GM23248 (cell line): ENCODE measurements around the gene SCN4A. TPM values are rescaled to one million over a fixed set of nuclear protein-coding genes. Genes with fewer than 3 reads are reported as not detected.
A peak's percentile ranks its signal among the peaks of the same experiment; 100 is the strongest.
"Not testable (repeated sequence)": the region's sequence is repeated elsewhere in the genome, so short reads cannot be mapped to it uniquely, and the experiment has no call there.

Source experiments
- DNase-seq: peaks from one replicate; pipeline ENCODE4 v3.0.0-alpha.2; 2015
- H2AFZ ChIP-seq: fragments of 200-600 bp; sonication (generic); 2 replicates; pipeline ENCODE4 v1.6.1; 2016; ENCODE audit warnings: antibody characterized with exemption
- H3F3A ChIP-seq: fragments of 200-600 bp; sonication (generic); 2 replicates; pipeline ENCODE4 v1.6.1; 2016; ENCODE audit warnings: mild to moderate bottlenecking, antibody characterized with exemption, mixed run types; ENCODE audit not compliant: insufficient read depth
- H3K27ac ChIP-seq: fragments of 200-600 bp; sonication (generic); 2 replicates; pipeline ENCODE4 v1.5.1; 2016; ENCODE audit warnings: mild to moderate bottlenecking
- H3K27me3 ChIP-seq: fragments of 200-600 bp; sonication (generic); replicated peaks from 2 replicates; pipeline ENCODE4 v1.6.1; 2016; ENCODE audit warnings: mild to moderate bottlenecking; ENCODE audit not compliant: insufficient read depth
- H3K36me3 ChIP-seq: fragments of 200-600 bp; sonication (generic); 2 replicates; pipeline ENCODE4 v1.6.1; 2016; ENCODE audit warnings: low read depth, mild to moderate bottlenecking
- H3K4me1 ChIP-seq: fragments of 200-600 bp; sonication (generic); 2 replicates; pipeline ENCODE4 v1.6.1; 2016; ENCODE audit warnings: mild to moderate bottlenecking; ENCODE audit not compliant: insufficient read depth
- H3K4me2 ChIP-seq: fragments of 200-600 bp; sonication (generic); one replicate; pipeline ENCODE4 v1.6.1; 2016; ENCODE audit warnings: mild to moderate bottlenecking; ENCODE audit not compliant: unreplicated experiment
- H3K4me3 ChIP-seq: fragments of 200-600 bp; sonication (generic); 2 replicates; pipeline ENCODE4 v1.5.1; 2016; ENCODE audit warnings: mild to moderate bottlenecking
- H3K79me2 ChIP-seq: fragments of 200-600 bp; sonication (generic); 2 replicates; pipeline ENCODE4 v1.6.1; 2016; ENCODE audit warnings: mild to moderate bottlenecking; ENCODE audit not compliant: insufficient read depth
- H3K9ac ChIP-seq: fragments of 200-600 bp; sonication (generic); 2 replicates; pipeline ENCODE4 v1.6.1; 2016; ENCODE audit warnings: mild to moderate bottlenecking
- H3K9me2 ChIP-seq: fragments of 200-600 bp; sonication (generic); 2 replicates; pipeline ENCODE4 v1.6.1; 2016; ENCODE audit warnings: mixed run types, mild to moderate bottlenecking, moderate library complexity; ENCODE audit not compliant: insufficient read depth
- H3K9me3 ChIP-seq: fragments of 200-600 bp; sonication (generic); one replicate; pipeline ENCODE4 v1.6.1; 2017; ENCODE audit warnings: low read depth
- H4K20me1 ChIP-seq: fragments of 200-600 bp; sonication (generic); 2 replicates; pipeline ENCODE4 v1.6.0; 2016; ENCODE audit not compliant: insufficient read depth
- WGBS, 2 experiments: methylation state at CpG; one replicate each; pipeline ENCODE4 v1.1.6; 2015 to 2017; ENCODE audit warnings: low lambda C conversion rate in 2 of 2, low coverage in 1 of 2; ENCODE audit errors: missing lambda C conversion rate in 2 of 2; 5-methylcytosine and 5-hydroxymethylcytosine counted together
- in situ Hi-C: fragments of 300-500 bp; cut with MboI; formaldehyde crosslinking; loops from 2 replicates; pipeline ENCODE4 v1.15.0; 2020
- polyA plus RNA-seq: library from polyadenylated mRNA; unstranded; fragments of >200 nt; fragmentation: Nextera tagmentation; extraction: Ambion mirVana; gene quantifications from 2 replicates; pipeline ENCODE4 v1.2.1, GENCODE V29; 2016
- total RNA-seq: library from RNA; depleted of rRNA; stranded (reverse); fragments of >200 nt; shearing (Covaris generic); gene quantifications from 2 replicates; pipeline ENCODE4 v1.2.3, GENCODE V29; 2014

SCN4A gene
- total and polyA plus RNA-seq, 2 experiments from 2014 or later, result not detected

GRCh38 chr17:63904796-63905195 is 67.9 kb downstream of the SCN4A start:
- not testable (repeated sequence) for DNase-seq, H3K36me3 ChIP-seq, H4K20me1 ChIP-seq, H2AFZ ChIP-seq, H3K27ac ChIP-seq, H3K9me3 ChIP-seq, H3F3A ChIP-seq, H3K79me2 ChIP-seq, H3K4me1 ChIP-seq, H3K9ac ChIP-seq, H3K4me2 ChIP-seq, H3K9me2 ChIP-seq, H3K4me3 ChIP-seq
- in situ Hi-C loops, result loop anchor here (25.0 kb wide), 1 partner anchor 383 kb away; no protein-coding TSS in a partner anchor
- WGBS, 2 experiments, result 65 to 73% methylated on average over 8 of the region's 8 CpGs
- H3K27me3 ChIP-seq, result peaks cover 13% of the 10 kb centered on the region

- not testable (repeated sequence) for H3K27ac ChIP-seq, H3K4me2 ChIP-seq, H3K4me1 ChIP-seq, H4K20me1 ChIP-seq, H3K9me2 ChIP-seq, H3K9ac ChIP-seq, DNase-seq, H3F3A ChIP-seq, H3K36me3 ChIP-seq, H3K4me3 ChIP-seq, H3K27me3 ChIP-seq, H2AFZ ChIP-seq, H3K79me2 ChIP-seq, H3K9me3 ChIP-seq
- WGBS, 2 experiments, result 41 to 44% methylated on average over 5 of the region's 5 CpGs
- in situ Hi-C loops, result loop anchor here (25.0 kb wide), 1 partner anchor 384 kb away; no protein-coding TSS in a partner anchor
Observed at GRCh38 chr17:63903787-63904201, 68.9 kb downstream of the SCN4A start.

- not testable (repeated sequence) for H3K9ac ChIP-seq, H3K27ac ChIP-seq, H3F3A ChIP-seq, H3K36me3 ChIP-seq, H3K9me2 ChIP-seq, DNase-seq, H3K79me2 ChIP-seq, H3K9me3 ChIP-seq, H3K27me3 ChIP-seq, H3K4me3 ChIP-seq, H4K20me1 ChIP-seq, H2AFZ ChIP-seq, H3K4me1 ChIP-seq, H3K4me2 ChIP-seq
- 66% methylated on average over 2 of the region's 2 CpGs for WGBS, 2 experiments
- in situ Hi-C loops, result loop anchor here (25.0 kb wide), 1 partner anchor 385 kb away; no protein-coding TSS in a partner anchor
Observed at GRCh38 chr17:63901971-63902370, 70.7 kb downstream of the SCN4A start.

- H4K20me1 ChIP-seq, in situ Hi-C loops, H3K79me2 ChIP-seq, H2AFZ ChIP-seq, H3K36me3 ChIP-seq, H3K4me1 ChIP-seq, H3K27me3 ChIP-seq, H3F3A ChIP-seq, H3K9me3 ChIP-seq, H3K4me2 ChIP-seq, H3K4me3 ChIP-seq, H3K27ac ChIP-seq, H3K9me2 ChIP-seq, H3K9ac ChIP-seq: not testable (repeated sequence)
- peak; percentile 59 for DNase-seq
- 69 to 73% methylated on average over 6 of the region's 6 CpGs for WGBS, 2 experiments
Observed at GRCh38 chr17:63898899-63899798, 73.6 kb downstream of the SCN4A start.

GRCh38 chr17:63896524-63897354 is 76.0 kb downstream of the SCN4A start, which contains the start of gene CSH1:
TSS of gene CSH1 (minus strand) at chr17:63896574. CDS start at chr17:63896511, 63 bp downstream.
- H3F3A ChIP-seq, H3K4me3 ChIP-seq, H3K4me1 ChIP-seq, in situ Hi-C loops, H3K27ac ChIP-seq, DNase-seq, H2AFZ ChIP-seq, H3K9ac ChIP-seq, H3K27me3 ChIP-seq, H3K4me2 ChIP-seq, H3K79me2 ChIP-seq, H4K20me1 ChIP-seq, H3K9me3 ChIP-seq, H3K9me2 ChIP-seq, H3K36me3 ChIP-seq: not testable (repeated sequence)
- 81 to 89% methylated on average over 10 to 11 of the region's 14 CpGs for WGBS, 2 experiments

GRCh38 chr17:63894821-63895220 is 77.9 kb downstream of the SCN4A start:
- in situ Hi-C loops, H3K4me3 ChIP-seq, H3F3A ChIP-seq, H2AFZ ChIP-seq, H3K36me3 ChIP-seq, H3K4me1 ChIP-seq, H3K79me2 ChIP-seq, H3K9me3 ChIP-seq, H3K4me2 ChIP-seq, H3K27ac ChIP-seq, H3K27me3 ChIP-seq, H3K9ac ChIP-seq, H3K9me2 ChIP-seq, H4K20me1 ChIP-seq, DNase-seq: not testable (repeated sequence)
- 82 to 96% methylated on average over 7 to 8 of the region's 10 CpGs for WGBS, 2 experiments

GRCh38 chr17:63894021-63894420 is 78.7 kb downstream of the SCN4A start:
- DNase-seq, H2AFZ ChIP-seq, H3F3A ChIP-seq, H3K4me3 ChIP-seq, H3K9ac ChIP-seq, H3K4me1 ChIP-seq, H3K79me2 ChIP-seq, H3K27me3 ChIP-seq, H3K9me3 ChIP-seq, H3K9me2 ChIP-seq, H3K36me3 ChIP-seq, in situ Hi-C loops, H3K4me2 ChIP-seq, H4K20me1 ChIP-seq, H3K27ac ChIP-seq: not testable (repeated sequence)
- WGBS, 2 experiments, result 52 to 54% methylated on average over 3 of the region's 3 CpGs
